GM23248 (cell line): ENCODE data around the gene HTR3B. TPM values are rescaled to one million over a fixed set of nuclear protein-coding genes. Genes with fewer than 3 reads are reported as not detected.
"Not testable (repeated sequence)": the region's sequence is repeated elsewhere in the genome, so short reads cannot be mapped to it uniquely, and the experiment has no call there.

Experiments used
- DNase-seq: peaks from one replicate; pipeline ENCODE4 v3.0.0-alpha.2; 2015
- H2AFZ ChIP-seq: fragments of 200-600 bp; sonication (generic); 2 replicates; pipeline ENCODE4 v1.6.1; 2016; ENCODE audit warnings: antibody characterized with exemption
- H3F3A ChIP-seq: fragments of 200-600 bp; sonication (generic); 2 replicates; pipeline ENCODE4 v1.6.1; 2016; ENCODE audit warnings: mild to moderate bottlenecking, antibody characterized with exemption, mixed run types; ENCODE audit not compliant: insufficient read depth
- H3K27ac ChIP-seq: fragments of 200-600 bp; sonication (generic); 2 replicates; pipeline ENCODE4 v1.5.1; 2016; ENCODE audit warnings: mild to moderate bottlenecking
- H3K27me3 ChIP-seq: fragments of 200-600 bp; sonication (generic); replicated peaks from 2 replicates; pipeline ENCODE4 v1.6.1; 2016; ENCODE audit warnings: mild to moderate bottlenecking; ENCODE audit not compliant: insufficient read depth
- H3K36me3 ChIP-seq: fragments of 200-600 bp; sonication (generic); 2 replicates; pipeline ENCODE4 v1.6.1; 2016; ENCODE audit warnings: low read depth, mild to moderate bottlenecking
- H3K4me1 ChIP-seq: fragments of 200-600 bp; sonication (generic); 2 replicates; pipeline ENCODE4 v1.6.1; 2016; ENCODE audit warnings: mild to moderate bottlenecking; ENCODE audit not compliant: insufficient read depth
- H3K4me2 ChIP-seq: fragments of 200-600 bp; sonication (generic); one replicate; pipeline ENCODE4 v1.6.1; 2016; ENCODE audit warnings: mild to moderate bottlenecking; ENCODE audit not compliant: unreplicated experiment
- H3K4me3 ChIP-seq: fragments of 200-600 bp; sonication (generic); 2 replicates; pipeline ENCODE4 v1.5.1; 2016; ENCODE audit warnings: mild to moderate bottlenecking
- H3K79me2 ChIP-seq: fragments of 200-600 bp; sonication (generic); 2 replicates; pipeline ENCODE4 v1.6.1; 2016; ENCODE audit warnings: mild to moderate bottlenecking; ENCODE audit not compliant: insufficient read depth
- H3K9ac ChIP-seq: fragments of 200-600 bp; sonication (generic); 2 replicates; pipeline ENCODE4 v1.6.1; 2016; ENCODE audit warnings: mild to moderate bottlenecking
- H3K9me2 ChIP-seq: fragments of 200-600 bp; sonication (generic); 2 replicates; pipeline ENCODE4 v1.6.1; 2016; ENCODE audit warnings: mixed run types, mild to moderate bottlenecking, moderate library complexity; ENCODE audit not compliant: insufficient read depth
- H3K9me3 ChIP-seq: fragments of 200-600 bp; sonication (generic); one replicate; pipeline ENCODE4 v1.6.1; 2017; ENCODE audit warnings: low read depth
- H4K20me1 ChIP-seq: fragments of 200-600 bp; sonication (generic); 2 replicates; pipeline ENCODE4 v1.6.0; 2016; ENCODE audit not compliant: insufficient read depth
- EZH2 ChIP-seq: fragments of 200-600 bp; sonication (generic); IDR thresholded peaks from 2 replicates; pipeline ENCODE4 v1.6.1; 2018; ENCODE audit warnings: antibody characterized with exemption, mild to moderate bottlenecking; ENCODE audit not compliant: insufficient read depth, poor library complexity, severe bottlenecking
- EZH2phosphoT487 ChIP-seq: fragments of 200-600 bp; sonication (generic); IDR thresholded peaks from 2 replicates; pipeline ENCODE4 v1.6.1; 2018; ENCODE audit warnings: antibody characterized with exemption, moderate library complexity, mild to moderate bottlenecking, low read depth; ENCODE audit not compliant: insufficient read depth
- WGBS, 2 experiments: methylation state at CpG; one replicate each; pipeline ENCODE4 v1.1.6; 2015 to 2017; ENCODE audit warnings: low lambda C conversion rate in 2 of 2, low coverage in 1 of 2; ENCODE audit errors: missing lambda C conversion rate in 2 of 2; 5-methylcytosine and 5-hydroxymethylcytosine counted together
- in situ Hi-C: fragments of 300-500 bp; cut with MboI; formaldehyde crosslinking; loops from 2 replicates; pipeline ENCODE4 v1.15.0; 2020
- polyA plus RNA-seq: library from polyadenylated mRNA; unstranded; fragments of >200 nt; fragmentation: Nextera tagmentation; extraction: Ambion mirVana; gene quantifications from 2 replicates; pipeline ENCODE4 v1.2.1, GENCODE V29; 2016
- total RNA-seq: library from RNA; depleted of rRNA; stranded (reverse); fragments of >200 nt; shearing (Covaris generic); gene quantifications from 2 replicates; pipeline ENCODE4 v1.2.3, GENCODE V29; 2014

HTR3B gene
- total and polyA plus RNA-seq, 2 experiments from 2014 or later, result not detected

- Histone ChIP-seq H3K4me3 (no peak overlapping the region), H2AFZ (no peak overlapping the region), H3K27me3 (peaks cover 50% of the 10 kb centered on the region), H3F3A (no peaks in the 10 kb centered on the region), H3K9ac (no peak overlapping the region), H3K27ac (no peak overlapping the region), H3K79me2 (no peaks in the 10 kb centered on the region), H3K36me3 (no peaks in the 10 kb centered on the region), H3K4me1 (no peaks in the 10 kb centered on the region), H3K4me2 (no peak overlapping the region), H4K20me1 (no peaks in the 10 kb centered on the region), H3K9me3 (no peaks in the 10 kb centered on the region), H3K9me2 (no peaks in the 10 kb centered on the region)
- in situ Hi-C loops, result no loop called here
- WGBS, 2 experiments, result 53 to 61% methylated on average over 4 of the region's 4 CpGs
- TF ChIP-seq EZH2 (no peak), EZH2phosphoT487 (no peak)
- DNase-seq, result peak; percentile 38
Measured at GRCh38 chr11:113906038-113906437, 1.4 kb downstream of the HTR3B start.

GRCh38 chr11:113906516-113906915, 1.9 kb downstream of the HTR3B start:
- Histone ChIP-seq H3K9ac (no peak overlapping the region), H3K79me2 (no peaks in the 10 kb centered on the region), H3K4me1 (no peaks in the 10 kb centered on the region), H3F3A (no peaks in the 10 kb centered on the region), H3K27me3 (peaks cover 50% of the 10 kb centered on the region), H3K9me2 (no peaks in the 10 kb centered on the region), H3K4me2 (no peak overlapping the region), H3K9me3 (no peaks in the 10 kb centered on the region), H3K27ac (no peak overlapping the region), H3K36me3 (no peaks in the 10 kb centered on the region), H3K4me3 (no peak overlapping the region), H4K20me1 (no peaks in the 10 kb centered on the region), H2AFZ (no peak overlapping the region)
- WGBS, 2 experiments, result 64 to 77% methylated on average over 2 of the region's 2 CpGs
- no peak for DNase-seq
- in situ Hi-C loops, result no loop called here
- TF ChIP-seq EZH2phosphoT487 (no peak), EZH2 (no peak)

- WGBS, 2 experiments, result 0% methylated on average over 1 of the region's 1 CpG
Measured at GRCh38 chr11:113907152-113907551, 2.6 kb downstream of the HTR3B start.

GRCh38 chr11:113907681-113908080, 3.1 kb downstream of the HTR3B start:
- Histone ChIP-seq H3F3A (no peaks in the 10 kb centered on the region), H3K4me1 (no peaks in the 10 kb centered on the region), H3K27me3 (peaks cover 45% of the 10 kb centered on the region), H3K27ac (no peak overlapping the region), H3K36me3 (no peaks in the 10 kb centered on the region), H3K9me3 (no peaks in the 10 kb centered on the region), H3K9ac (no peak overlapping the region), H4K20me1 (no peaks in the 10 kb centered on the region), H3K9me2 (no peaks in the 10 kb centered on the region), H3K4me3 (no peak overlapping the region), H3K4me2 (no peak overlapping the region), H2AFZ (no peak overlapping the region), H3K79me2 (no peaks in the 10 kb centered on the region)
- DNase-seq, result no peak
- in situ Hi-C loops, result no loop called here
- WGBS, 2 experiments, result 30 to 31% methylated on average over 8 of the region's 8 CpGs
- TF ChIP-seq EZH2, result no peak
- no peak for TF ChIP-seq EZH2phosphoT487

More at GRCh38 chr11:113907152-113907551, 2.6 kb downstream of the HTR3B start:
- Histone ChIP-seq H3K27me3 (peaks cover 45% of the 10 kb centered on the region), H3K27ac (no peak overlapping the region), H3K9me2 (no peaks in the 10 kb centered on the region), H3K9ac (no peak overlapping the region), H2AFZ (no peak overlapping the region), H3K4me2 (no peak overlapping the region), H3K79me2 (no peaks in the 10 kb centered on the region), H3F3A (no peaks in the 10 kb centered on the region), H3K4me3 (no peak overlapping the region), H3K36me3 (no peaks in the 10 kb centered on the region), H4K20me1 (no peaks in the 10 kb centered on the region), H3K9me3 (no peaks in the 10 kb centered on the region), H3K4me1 (no peaks in the 10 kb centered on the region)
- TF ChIP-seq EZH2, result no peak
- TF ChIP-seq EZH2phosphoT487, result no peak
- in situ Hi-C loops, result no loop called here
- no peak for DNase-seq

- no peaks in the 10 kb centered on the region for H3F3A ChIP-seq
- H3K27ac ChIP-seq, result no peak overlapping the region
- H3K27me3 ChIP-seq, result peaks cover 45% of the 10 kb centered on the region
- no peaks in the 10 kb centered on the region for H4K20me1 ChIP-seq
- no peaks in the 10 kb centered on the region for H3K36me3 ChIP-seq
- no peak overlapping the region for H2AFZ ChIP-seq
- TF ChIP-seq EZH2 (no peak), EZH2phosphoT487 (no peak)
- WGBS, 2 experiments, result 62% methylated on average over 9 of the region's 9 CpGs
- no peaks in the 10 kb centered on the region for H3K9me3 ChIP-seq
- no peaks in the 10 kb centered on the region for H3K79me2 ChIP-seq
- no peaks in the 10 kb centered on the region for H3K9me2 ChIP-seq
- no peak overlapping the region for H3K9ac ChIP-seq
- H3K4me2 ChIP-seq, result no peak overlapping the region
- in situ Hi-C loops, result no loop called here
- H3K4me3 ChIP-seq, result no peak overlapping the region
- H3K4me1 ChIP-seq, result no peaks in the 10 kb centered on the region
- DNase-seq, result no peak
Measured at GRCh38 chr11:113908098-113908497, 3.5 kb downstream of the HTR3B start.

DNA sequence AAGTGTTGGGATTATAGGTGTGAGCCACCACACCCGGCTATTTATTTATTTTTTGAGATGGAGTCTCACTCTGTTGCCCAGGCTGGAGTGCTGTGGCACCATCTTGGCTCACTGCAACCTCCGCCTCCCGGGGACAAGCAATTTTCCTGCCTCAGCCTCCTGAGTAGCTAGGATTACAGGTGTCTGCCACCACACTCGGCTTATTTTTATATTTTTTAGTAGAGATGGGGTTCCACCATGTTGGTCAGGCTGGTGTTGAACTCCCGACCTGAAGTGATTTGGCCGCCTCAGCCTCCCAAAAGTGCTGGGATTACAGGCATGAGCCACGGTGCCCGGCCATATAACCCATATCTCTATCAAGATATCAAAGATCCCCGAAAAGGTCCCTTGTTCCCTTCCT, 6.9 kb downstream of the HTR3B start:
- H3K9ac ChIP-seq, H2AFZ ChIP-seq, H3K9me2 ChIP-seq, H4K20me1 ChIP-seq, H3K27ac ChIP-seq, H3K9me3 ChIP-seq, in situ Hi-C loops, H3K4me2 ChIP-seq, H3K4me3 ChIP-seq, DNase-seq, H3F3A ChIP-seq, H3K79me2 ChIP-seq, H3K4me1 ChIP-seq, H3K36me3 ChIP-seq: not testable (repeated sequence)
- WGBS, 2 experiments, result 69 to 70% methylated on average over 7 to 9 of the region's 9 CpGs
- peaks cover 21% of the 10 kb centered on the region for H3K27me3 ChIP-seq
